Loucy (cell line): ENCODE measurements around the gene NARS2.

Experiments used
- EZH2phosphoT487 ChIP-seq: fragments of 200-600 bp; IDR thresholded peaks from 2 replicates; pipeline ENCODE4 v1.6.1; 2018; ENCODE audit warnings: antibody characterized with exemption, mild to moderate bottlenecking, moderate library complexity, borderline replicate concordance
- TF ChIP-seq, protein P1 (sequence below): fragments of 200-600 bp; sonication (generic); conservative IDR thresholded peaks from 2 replicates; pipeline ENCODE4 v1.5.1; 2014; ENCODE audit warnings: mild to moderate bottlenecking, antibody characterized with exemption, low read length

DNA sequence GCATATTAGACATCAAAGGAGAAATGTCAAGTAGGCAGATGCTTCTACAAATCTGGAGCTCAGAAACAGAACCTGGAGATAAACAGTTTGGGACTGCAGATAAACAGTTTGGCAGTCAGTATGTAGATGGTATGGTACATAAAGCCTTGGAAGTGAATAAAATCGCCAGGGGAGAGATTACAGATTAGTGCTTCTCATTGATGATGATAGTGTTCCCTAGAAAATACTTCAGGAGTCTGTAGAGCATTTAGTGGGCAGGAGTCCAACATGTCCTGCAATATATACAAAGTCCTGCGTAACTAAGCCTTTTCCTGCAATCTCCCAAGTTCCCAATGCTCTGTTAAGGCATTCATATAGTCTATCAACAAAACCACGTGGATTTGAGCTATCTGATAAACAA is 35.2 kb downstream of the NARS2 start:
- TF ChIP-seq, protein P1, sequence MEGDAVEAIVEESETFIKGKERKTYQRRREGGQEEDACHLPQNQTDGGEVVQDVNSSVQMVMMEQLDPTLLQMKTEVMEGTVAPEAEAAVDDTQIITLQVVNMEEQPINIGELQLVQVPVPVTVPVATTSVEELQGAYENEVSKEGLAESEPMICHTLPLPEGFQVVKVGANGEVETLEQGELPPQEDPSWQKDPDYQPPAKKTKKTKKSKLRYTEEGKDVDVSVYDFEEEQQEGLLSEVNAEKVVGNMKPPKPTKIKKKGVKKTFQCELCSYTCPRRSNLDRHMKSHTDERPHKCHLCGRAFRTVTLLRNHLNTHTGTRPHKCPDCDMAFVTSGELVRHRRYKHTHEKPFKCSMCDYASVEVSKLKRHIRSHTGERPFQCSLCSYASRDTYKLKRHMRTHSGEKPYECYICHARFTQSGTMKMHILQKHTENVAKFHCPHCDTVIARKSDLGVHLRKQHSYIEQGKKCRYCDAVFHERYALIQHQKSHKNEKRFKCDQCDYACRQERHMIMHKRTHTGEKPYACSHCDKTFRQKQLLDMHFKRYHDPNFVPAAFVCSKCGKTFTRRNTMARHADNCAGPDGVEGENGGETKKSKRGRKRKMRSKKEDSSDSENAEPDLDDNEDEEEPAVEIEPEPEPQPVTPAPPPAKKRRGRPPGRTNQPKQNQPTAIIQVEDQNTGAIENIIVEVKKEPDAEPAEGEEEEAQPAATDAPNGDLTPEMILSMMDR, result no peak
- no peak for TF ChIP-seq EZH2phosphoT487
